ENCODE data around the gene REPS1. TPM values are rescaled to one million over a fixed set of nuclear protein-coding genes. Genes with fewer than 3 reads are reported as not detected.

Gene REPS1
- total RNA-seq, 1 experiment from 2014 or later = 63.4 TPM

- no peaks in the 10 kb centered on the region for H3K9me3 ChIP-seq (ENCODE audit: low read depth, low read length, poor library complexity, severe bottlenecking)
- H3K4me3 ChIP-seq (ENCODE audit: low read depth, low read length, poor library complexity, severe bottlenecking) = no peak overlapping the region
- POLR2A ChIA-PET (ENCODE audit: low non-redundant PET) = no interaction called here
- H3K36me3 ChIP-seq (ENCODE audit: insufficient read depth, low read length, poor library complexity, severe bottlenecking) = peaks cover 46% of the 10 kb centered on the region
- TF ChIP-seq CTCF (conservative IDR thresholded peaks at IDR 0.05; ENCODE audit: low read depth, low read length) = no peak
- no peak for TF ChIP-seq EZH2 (IDR thresholded peaks at IDR 0.05; ENCODE audit: borderline replicate concordance, low read depth, low read length, poor library complexity, severe bottlenecking)
- H3K27me3 ChIP-seq (replicated peaks; ENCODE audit: insufficient read depth, low read depth, low read length, poor library complexity) = no peaks in the 10 kb centered on the region
- BruUV-seq (replicated peaks) = no TSS peak
- H3K4me1 ChIP-seq (ENCODE audit: insufficient read depth, low read length, poor library complexity, severe bottlenecking) = no peaks in the 10 kb centered on the region
- no peak for DNase-seq (ENCODE audit: low spot score)
- CTCF ChIA-PET = no interaction called here
- intact Hi-C loops (cut with micrococcal nuclease; ENCODE audit: unreplicated experiment) = no loop called here
- H3K27ac ChIP-seq (ENCODE audit: low read depth, low read length, poor library complexity, severe bottlenecking) = no peak overlapping the region
Measured at GRCh38 chr6:138909975-138910374, 78.1 kb downstream of the REPS1 start.

GRCh38 chr6:138909511-138909910 lies 78.5 kb downstream of the REPS1 start:
- no TSS peak for BruUV-seq (replicated peaks)
- intact Hi-C loops (cut with micrococcal nuclease; ENCODE audit: unreplicated experiment) = no loop called here
- no peak for DNase-seq (ENCODE audit: low spot score)
- H3K4me1 ChIP-seq (ENCODE audit: insufficient read depth, low read length, poor library complexity, severe bottlenecking) = no peaks in the 10 kb centered on the region
- H3K4me3 ChIP-seq (ENCODE audit: low read depth, low read length, poor library complexity, severe bottlenecking) = no peak overlapping the region
- no peaks in the 10 kb centered on the region for H3K27me3 ChIP-seq (replicated peaks; ENCODE audit: insufficient read depth, low read depth, low read length, poor library complexity)
- no peak overlapping the region for H3K27ac ChIP-seq (ENCODE audit: low read depth, low read length, poor library complexity, severe bottlenecking)
- ChIA-PET CTCF (no interaction called here), POLR2A (ENCODE audit: low non-redundant PET) (no interaction called here)
- TF ChIP-seq EZH2 (IDR thresholded peaks at IDR 0.05; ENCODE audit: borderline replicate concordance, low read depth, low read length, poor library complexity, severe bottlenecking) = no peak
- H3K9me3 ChIP-seq (ENCODE audit: low read depth, low read length, poor library complexity, severe bottlenecking) = no peaks in the 10 kb centered on the region
- peaks cover 43% of the 10 kb centered on the region for H3K36me3 ChIP-seq (ENCODE audit: insufficient read depth, low read length, poor library complexity, severe bottlenecking)

- CTCF ChIA-PET = no interaction called here
- H3K36me3 ChIP-seq (ENCODE audit: insufficient read depth, low read length, poor library complexity, severe bottlenecking) = peaks cover 47% of the 10 kb centered on the region
Measured at GRCh38 chr6:138907167-138907566, 80.9 kb downstream of the REPS1 start.

More at GRCh38 chr6:138907167-138907566, 80.9 kb downstream of the REPS1 start:
- H3K4me3 ChIP-seq (ENCODE audit: low read depth, low read length, poor library complexity, severe bottlenecking) = no peak overlapping the region
- BruUV-seq (replicated peaks) = no TSS peak
- TF ChIP-seq CTCF (conservative IDR thresholded peaks at IDR 0.05; ENCODE audit: low read depth, low read length) = no peak
- TF ChIP-seq EZH2 (IDR thresholded peaks at IDR 0.05; ENCODE audit: borderline replicate concordance, low read depth, low read length, poor library complexity, severe bottlenecking) = no peak
- no peaks in the 10 kb centered on the region for H3K9me3 ChIP-seq (ENCODE audit: low read depth, low read length, poor library complexity, severe bottlenecking)
- no peak for DNase-seq (ENCODE audit: low spot score)
- intact Hi-C loops (cut with micrococcal nuclease; ENCODE audit: unreplicated experiment) = no loop called here
- H3K27ac ChIP-seq (ENCODE audit: low read depth, low read length, poor library complexity, severe bottlenecking) = no peak overlapping the region
- no peaks in the 10 kb centered on the region for H3K27me3 ChIP-seq (replicated peaks; ENCODE audit: insufficient read depth, low read depth, low read length, poor library complexity)
- POLR2A ChIA-PET (ENCODE audit: low non-redundant PET) = no interaction called here
- H3K4me1 ChIP-seq (ENCODE audit: insufficient read depth, low read length, poor library complexity, severe bottlenecking) = no peaks in the 10 kb centered on the region
